HG03378 (cell line): ENCODE results near the gene POLR1C.
"Not testable (repeated sequence)": the region's sequence is repeated elsewhere in the genome, so short reads cannot be mapped to it uniquely, and the experiment has no call there.

Source experiments
- ATAC-seq: cut with Tn5 transposase; IDR thresholded peaks from one replicate; pipeline ENCODE4 v1.9.1; 2021; ENCODE audit warnings: mild to moderate bottlenecking, moderate library complexity; ENCODE audit not compliant: unreplicated experiment

POLR1C gene

GRCh38 chr6:43491750-43492661 is 24.9 kb upstream of the POLR1C start:
- ATAC-seq, result no peak

- no peak for ATAC-seq
Observed at GRCh38 chr6:43492673-43493072, 24.2 kb upstream of the POLR1C start.

- no peak for ATAC-seq
Observed at GRCh38 chr6:43493230-43493629, 23.7 kb upstream of the POLR1C start.

- ATAC-seq, result no peak
Observed at GRCh38 chr6:43493833-43494232, 23.1 kb upstream of the POLR1C start.

- ATAC-seq, result no peak
Observed at GRCh38 chr6:43494321-43494720, 22.6 kb upstream of the POLR1C start.

- no peak for ATAC-seq
Observed at GRCh38 chr6:43494766-43495165, 22.1 kb upstream of the POLR1C start.

GRCh38 chr6:43495409-43495941 is 21.4 kb upstream of the POLR1C start:
- no peak for ATAC-seq

- ATAC-seq, result no peak
Observed at GRCh38 chr6:43496370-43497128, 20.3 kb upstream of the POLR1C start.

- ATAC-seq, result no peak
Observed at GRCh38 chr6:43497129-43497396, 19.8 kb upstream of the POLR1C start.

GRCh38 chr6:43497689-43498088 is 19.2 kb upstream of the POLR1C start:
- ATAC-seq, result no peak

- not testable (repeated sequence) for ATAC-seq
Observed at GRCh38 chr6:43498291-43498690, 18.6 kb upstream of the POLR1C start.

- no peak for ATAC-seq
Observed at GRCh38 chr6:43499028-43499815, 17.7 kb upstream of the POLR1C start.

GRCh38 chr6:43500921-43501320 is 16.0 kb upstream of the POLR1C start:
- ATAC-seq, result no peak

- no peak for ATAC-seq
Observed at GRCh38 chr6:43502666-43503065, 14.2 kb upstream of the POLR1C start.

- ATAC-seq, result no peak
Observed at GRCh38 chr6:43503443-43503842, 13.4 kb upstream of the POLR1C start.

- no peak for ATAC-seq
Observed at GRCh38 chr6:43504756-43505593, 11.9 kb upstream of the POLR1C start.

GRCh38 chr6:43505718-43506117 is 11.2 kb upstream of the POLR1C start:
- ATAC-seq, result no peak

GRCh38 chr6:43506171-43506570 is 10.7 kb upstream of the POLR1C start:
- no peak for ATAC-seq

GRCh38 chr6:43506667-43507471 is 10.0 kb upstream of the POLR1C start:
- ATAC-seq, result peak; percentile 58
